IMR-90 (cell line): ENCODE results near the gene TMEM54. TPM values are rescaled to one million over a fixed set of nuclear protein-coding genes. Genes with fewer than 3 reads are reported as not detected.

ENCODE experiments used
- ATAC-seq: fragments of 200-7000 bp; cut with Tn5 transposase; 2 replicates; pipeline ENCODE4 v1.9.1; 2020; ENCODE audit warnings: low read depth, mild to moderate bottlenecking, moderate library complexity
- BruUV-seq: library from RNA; stranded (reverse); fragments of 400-500 nt; replicated peaks from 2 replicates; lab custom pipeline; 2021; lab: Mats Ljungman, UMichigan
- CTCF ChIA-PET: fragments of 300-600 bp; formaldehyde crosslinking; extraction: SDS; loops from one replicate; lab custom pipeline; 2021; ENCODE audit warnings: antibody characterized with exemption; lab: Yijun Ruan, JAX
- POLR2A ChIA-PET: fragments of 300-600 bp; sonication (Branson Sonifier 250); formaldehyde crosslinking; loops from one replicate; lab custom pipeline; 2022; ENCODE audit warnings: antibody characterized with exemption; ENCODE audit not compliant: unreplicated experiment; lab: Charles Lee
- DNase-seq: peaks from one replicate; pipeline ENCODE4 v3.0.0; 2013
- H2AFZ ChIP-seq: replicated peaks from 2 replicates; pipeline ENCODE3; 2013; ENCODE audit warnings: low read length, mild to moderate bottlenecking; ENCODE audit not compliant: poor library complexity
- H2AK5ac ChIP-seq: 2 replicates; pipeline ENCODE4 v1.6.1; 2013; ENCODE audit warnings: low read depth, low read length, inconsistent platforms
- H2AK9ac ChIP-seq: replicated peaks from 2 replicates; pipeline ENCODE3; 2013; ENCODE audit warnings: mild to moderate bottlenecking, low read depth, low read length, moderate library complexity; ENCODE audit not compliant: poor library complexity
- H2BK120ac ChIP-seq: 2 replicates; pipeline ENCODE4 v1.6.1; 2013; ENCODE audit warnings: low read depth, low read length, inconsistent platforms
- H2BK15ac ChIP-seq: 3 replicates; pipeline ENCODE4 v1.6.1; 2013; ENCODE audit warnings: low read depth, low read length, inconsistent platforms
- H2BK20ac ChIP-seq: 2 replicates; pipeline ENCODE4 v1.6.1; 2013; ENCODE audit warnings: low read depth, mild to moderate bottlenecking, inconsistent platforms, low read length, moderate library complexity
- H2BK5ac ChIP-seq: 2 replicates; pipeline ENCODE4 v1.6.1; 2013; ENCODE audit warnings: mild to moderate bottlenecking, low read depth, low read length, inconsistent platforms; ENCODE audit not compliant: poor library complexity, severe bottlenecking
- H3K14ac ChIP-seq: replicated peaks from 2 replicates; pipeline ENCODE4 v1.6.1; 2013; ENCODE audit warnings: low read depth, low read length, inconsistent platforms
- H3K18ac ChIP-seq: 2 replicates; pipeline ENCODE4 v1.6.1; 2013; ENCODE audit warnings: low read depth, low read length, control low read depth
- H3K23ac ChIP-seq: 2 replicates; pipeline ENCODE4 v1.6.1; 2013; ENCODE audit warnings: low read depth, low read length, inconsistent platforms
- H3K27ac ChIP-seq: 2 replicates; pipeline ENCODE4 v1.5.1; 2013; ENCODE audit warnings: mild to moderate bottlenecking, control low read depth, low read length; ENCODE audit not compliant: insufficient read depth
- H3K27me3 ChIP-seq: 2 replicates; pipeline ENCODE4 v1.6.1; 2013; ENCODE audit warnings: low read length; ENCODE audit not compliant: control insufficient read depth, insufficient read depth
- H3K36me3 ChIP-seq: 2 replicates; pipeline ENCODE4 v1.6.1; 2013; ENCODE audit warnings: low read length, mixed read lengths; ENCODE audit not compliant: control insufficient read depth, insufficient read depth
- H3K4ac ChIP-seq: 2 replicates; pipeline ENCODE4 v1.6.1; 2013; ENCODE audit warnings: low read depth, low read length, inconsistent platforms
- H3K4me1 ChIP-seq: 2 replicates; pipeline ENCODE4 v1.6.1; 2013; ENCODE audit warnings: low read length, mixed read lengths; ENCODE audit not compliant: control insufficient read depth, insufficient read depth
- H3K4me2 ChIP-seq: 2 replicates; pipeline ENCODE4 v1.6.1; 2013; ENCODE audit warnings: low read depth, mild to moderate bottlenecking, control low read depth, low read length, moderate library complexity
- H3K4me3 ChIP-seq: 2 replicates; pipeline ENCODE4 v1.5.1; 2013; ENCODE audit warnings: low read depth, mild to moderate bottlenecking, control low read depth, low read length, moderate library complexity; ENCODE audit not compliant: insufficient read depth
- H3K56ac ChIP-seq: 2 replicates; pipeline ENCODE4 v1.6.1; 2013; ENCODE audit warnings: low read length, inconsistent platforms; ENCODE audit not compliant: insufficient read depth; ENCODE audit errors: extremely low read depth
- H3K79me1 ChIP-seq, 2 experiments: 2 replicates each; pipeline ENCODE4 v1.6.1; 2013; ENCODE audit warnings: low read length in 2 of 2, inconsistent platforms in 1 of 2, low read depth in 1 of 2
- H3K9ac ChIP-seq: 2 replicates; pipeline ENCODE4 v1.6.1; 2013; ENCODE audit warnings: low read depth, low read length, control low read depth
- H3K9me1 ChIP-seq: 2 replicates; pipeline ENCODE4 v1.6.1; 2013; ENCODE audit warnings: low read length, inconsistent platforms; ENCODE audit not compliant: insufficient read depth
- H3K9me3 ChIP-seq: 2 replicates; pipeline ENCODE4 v1.6.1; 2013; ENCODE audit warnings: low read length; ENCODE audit not compliant: control insufficient read depth, insufficient read depth
- H4K20me1 ChIP-seq: 2 replicates; pipeline ENCODE4 v1.6.1; 2013; ENCODE audit warnings: low read length, inconsistent platforms; ENCODE audit not compliant: insufficient read depth
- H4K5ac ChIP-seq: 2 replicates; pipeline ENCODE4 v1.6.1; 2013; ENCODE audit warnings: mild to moderate bottlenecking, low read depth, low read length, control low read depth
- H4K8ac ChIP-seq, 2 experiments: 2 replicates each; pipeline ENCODE4 v1.6.1; 2013; ENCODE audit warnings: low read depth in 2 of 2, low read length in 2 of 2, control low read depth in 1 of 2, inconsistent platforms in 1 of 2
- H4K91ac ChIP-seq: 2 replicates; pipeline ENCODE4 v1.6.1; 2013; ENCODE audit warnings: low read depth, low read length, inconsistent platforms; ENCODE audit not compliant: insufficient read depth
- BHLHE40 ChIP-seq: fragments of 150-350 bp; IDR thresholded peaks from 2 replicates; pipeline ENCODE4 v1.6.1; 2016; ENCODE audit warnings: mild to moderate bottlenecking, low read depth, low read length
- CEBPB ChIP-seq: IDR thresholded peaks from 2 replicates; pipeline ENCODE4 v1.6.1; 2012; ENCODE audit warnings: low read depth, low read length, improper control_type of control experiment
- CHD1 ChIP-seq: IDR thresholded peaks from 2 replicates; pipeline ENCODE4 v1.6.1; 2012; ENCODE audit warnings: low read depth, low read length, improper control_type of control experiment
- FOS ChIP-seq: fragments of 150-350 bp; IDR thresholded peaks from 2 replicates; pipeline ENCODE4 v1.6.1; 2016; ENCODE audit warnings: low read depth, low read length
- MAFK ChIP-seq: IDR thresholded peaks from 2 replicates; pipeline ENCODE4 v1.6.1; 2012; ENCODE audit warnings: low read depth, low read length, improper control_type of control experiment
- MAZ ChIP-seq: IDR thresholded peaks from 2 replicates; pipeline ENCODE4 v1.6.1; 2012; ENCODE audit warnings: low read depth, mild to moderate bottlenecking, low read length, improper control_type of control experiment, moderate library complexity, borderline replicate concordance
- MXI1 ChIP-seq: IDR thresholded peaks from 2 replicates; pipeline ENCODE4 v1.6.1; 2012; ENCODE audit warnings: low read depth, mild to moderate bottlenecking, low read length, moderate library complexity, borderline replicate concordance
- NFE2L2 ChIP-seq: fragments of 150-350 bp; IDR thresholded peaks from 2 replicates; pipeline ENCODE4 v1.6.1; 2016; ENCODE audit warnings: low read depth, mild to moderate bottlenecking, low read length
- POLR2A ChIP-seq: IDR thresholded peaks from 2 replicates; pipeline ENCODE4 v1.6.1; 2012; ENCODE audit warnings: mild to moderate bottlenecking, low read depth, low read length
- RAD21 ChIP-seq: IDR thresholded peaks from 2 replicates; pipeline ENCODE4 v1.6.1; 2012; ENCODE audit warnings: low read length, improper control_type of control experiment
- RCOR1 ChIP-seq: IDR thresholded peaks from 2 replicates; pipeline ENCODE4 v1.6.1; 2012; ENCODE audit warnings: mild to moderate bottlenecking, low read length, improper control_type of control experiment; ENCODE audit not compliant: insufficient replicate concordance
- RFX5 ChIP-seq: IDR thresholded peaks from 2 replicates; pipeline ENCODE4 v1.8.0; 2012; ENCODE audit warnings: low read depth, mild to moderate bottlenecking, low read length, moderate library complexity
- SMC3 ChIP-seq: fragments of 150-350 bp; IDR thresholded peaks from 2 replicates; pipeline ENCODE4 v1.6.1; 2016; ENCODE audit warnings: low read depth, mild to moderate bottlenecking, antibody characterized with exemption, low read length, moderate library complexity
- USF2 ChIP-seq: fragments of 150-350 bp; IDR thresholded peaks from 2 replicates; pipeline ENCODE4 v1.6.1; 2017; ENCODE audit warnings: mild to moderate bottlenecking, antibody characterized with exemption, low read length, low read depth
- WGBS, 2 experiments: methylation state at CpG; one replicate each; pipeline versions ENCODE4 v1.1.5 to v1.1.7; 2013; ENCODE audit warnings: missing lambda C conversion rate in 2 of 2; ENCODE audit not compliant: insufficient read length in 1 of 2; ENCODE audit errors: extremely low coverage in 2 of 2; 5-methylcytosine and 5-hydroxymethylcytosine counted together
- dilution Hi-C: fragments of 300-500 bp; cut with HindIII; formaldehyde crosslinking; loops from one replicate; pipeline ENCODE4 v1.14.3; 2018; ENCODE audit warnings: low sequenced_read_pairs; ENCODE audit not compliant: unreplicated experiment
- in situ Hi-C: fragments of 300-500 bp; cut with MboI; formaldehyde crosslinking; loops from 3 replicates; pipeline ENCODE4 v1.14.3; 2019; ENCODE audit warnings: low sequenced_read_pairs, inconsistent platforms, mixed read lengths
- intact Hi-C: fragments of 100-400 bp; cut with micrococcal nuclease; formaldehyde crosslinking; loops from 2 replicates; pipeline ENCODE4 v1.10.0; 2022
- polyA plus RNA-seq, 3 experiments: library from polyadenylated mRNA; depleted of rRNA; stranded (reverse); fragments of >200 nt; gene quantifications; 2 replicates each; pipeline ENCODE4 v1.2.3, GENCODE V29; 2012; ENCODE audit warnings: low replicate concordance in 1 of 3
- total RNA-seq: library from RNA; depleted of rRNA; stranded (reverse); fragments of >200 nt; gene quantifications from 2 replicates; pipeline ENCODE4 v1.2.3, GENCODE V29; 2012
- TF ChIP-seq, protein P1 (sequence below): fragments of 150-350 bp; IDR thresholded peaks from 2 replicates; pipeline ENCODE4 v1.6.1; 2016; ENCODE audit warnings: low read depth, mild to moderate bottlenecking, low read length, moderate library complexity, borderline replicate concordance
- TF ChIP-seq, protein P2 (sequence below): conservative IDR thresholded peaks from 2 replicates; pipeline ENCODE4 v1.5.1; 2012; ENCODE audit warnings: mild to moderate bottlenecking, low read depth, low read length, improper control_type of control experiment

The TMEM54 gene
- total and polyA plus RNA-seq, 2 of the 4 experiments (the other 2 are of a cell fraction), result 25.5 to 75.2 TPM

DNA sequence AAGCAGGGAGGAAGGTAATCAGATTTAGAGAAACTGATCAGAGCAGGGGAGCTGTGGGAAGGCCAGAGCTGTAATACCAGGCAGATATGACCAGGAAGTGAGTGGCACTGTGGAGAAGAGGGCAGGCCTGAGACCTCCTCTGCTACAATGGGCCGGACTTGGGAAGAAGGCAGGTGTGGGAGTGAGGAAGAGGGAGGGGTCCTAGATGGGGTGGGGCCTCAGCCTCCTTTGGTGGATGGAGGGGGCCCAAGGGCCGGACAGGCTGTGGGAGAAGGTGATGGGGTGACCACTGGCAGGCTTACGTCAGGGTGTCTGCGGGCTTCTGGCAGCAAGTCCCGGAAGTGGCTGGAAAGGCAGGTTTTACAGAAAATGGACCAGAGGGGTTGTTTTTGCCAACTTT lies 19.9 kb downstream of the TMEM54 start:
- dilution Hi-C loops, result no loop called here
- Histone ChIP-seq H3K23ac (no peak overlapping the region), H3K27me3 (peaks cover 51% of the 10 kb centered on the region), H4K91ac (no peak overlapping the region), H3K18ac (no peak overlapping the region), H4K5ac (no peak overlapping the region), H4K20me1 (no peaks in the 10 kb centered on the region; the same call in 1 of the 2 replicates), H3K4me2 (no peak overlapping the region), H3K27ac (no peak overlapping the region), H2BK20ac (no peak overlapping the region), H2AK5ac (no peak overlapping the region), H4K8ac (no peak overlapping the region), H3K79me1 (no peaks in the 10 kb centered on the region), H3K14ac (no peak overlapping the region), H2BK15ac (no peak overlapping the region), H3K9me1 (0 out of 2 replicates have a peak, but pooled peaks cover 3% of the 10 kb centered on the region), H2AK9ac (no peak overlapping the region), H3K4ac (no peak overlapping the region), H2BK120ac (no peak overlapping the region), H3K4me1 (no peaks in the 10 kb centered on the region), H3K9me3 (no peaks in the 10 kb centered on the region), H3K56ac (no peak overlapping the region), H2BK5ac (no peak overlapping the region), H3K9ac (no peak overlapping the region), H3K36me3 (no peaks in the 10 kb centered on the region), H2AFZ (no peak overlapping the region), H3K4me3 (no peak overlapping the region)
- no TSS peak for BruUV-seq
- WGBS, 2 experiments, result 81% methylated on average over 3 of the region's 5 CpGs; no CpG with 5 or more reads in 1 of the 2 experiments
- intact Hi-C loops, result no loop called here
- in situ Hi-C loops, result no loop called here
- TF ChIP-seq RAD21 (no peak), NFE2L2 (no peak), RFX5 (no peak), CHD1 (no peak), CEBPB (no peak), FOS (no peak), MAFK (no peak), USF2 (no peak), POLR2A (no peak), MXI1 (no peak), RCOR1 (no peak), SMC3 (no peak), MAZ (no peak), BHLHE40 (no peak)
- TF ChIP-seq, protein P1, sequence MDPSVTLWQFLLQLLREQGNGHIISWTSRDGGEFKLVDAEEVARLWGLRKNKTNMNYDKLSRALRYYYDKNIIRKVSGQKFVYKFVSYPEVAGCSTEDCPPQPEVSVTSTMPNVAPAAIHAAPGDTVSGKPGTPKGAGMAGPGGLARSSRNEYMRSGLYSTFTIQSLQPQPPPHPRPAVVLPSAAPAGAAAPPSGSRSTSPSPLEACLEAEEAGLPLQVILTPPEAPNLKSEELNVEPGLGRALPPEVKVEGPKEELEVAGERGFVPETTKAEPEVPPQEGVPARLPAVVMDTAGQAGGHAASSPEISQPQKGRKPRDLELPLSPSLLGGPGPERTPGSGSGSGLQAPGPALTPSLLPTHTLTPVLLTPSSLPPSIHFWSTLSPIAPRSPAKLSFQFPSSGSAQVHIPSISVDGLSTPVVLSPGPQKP, result no peak
- TF ChIP-seq, protein P2, sequence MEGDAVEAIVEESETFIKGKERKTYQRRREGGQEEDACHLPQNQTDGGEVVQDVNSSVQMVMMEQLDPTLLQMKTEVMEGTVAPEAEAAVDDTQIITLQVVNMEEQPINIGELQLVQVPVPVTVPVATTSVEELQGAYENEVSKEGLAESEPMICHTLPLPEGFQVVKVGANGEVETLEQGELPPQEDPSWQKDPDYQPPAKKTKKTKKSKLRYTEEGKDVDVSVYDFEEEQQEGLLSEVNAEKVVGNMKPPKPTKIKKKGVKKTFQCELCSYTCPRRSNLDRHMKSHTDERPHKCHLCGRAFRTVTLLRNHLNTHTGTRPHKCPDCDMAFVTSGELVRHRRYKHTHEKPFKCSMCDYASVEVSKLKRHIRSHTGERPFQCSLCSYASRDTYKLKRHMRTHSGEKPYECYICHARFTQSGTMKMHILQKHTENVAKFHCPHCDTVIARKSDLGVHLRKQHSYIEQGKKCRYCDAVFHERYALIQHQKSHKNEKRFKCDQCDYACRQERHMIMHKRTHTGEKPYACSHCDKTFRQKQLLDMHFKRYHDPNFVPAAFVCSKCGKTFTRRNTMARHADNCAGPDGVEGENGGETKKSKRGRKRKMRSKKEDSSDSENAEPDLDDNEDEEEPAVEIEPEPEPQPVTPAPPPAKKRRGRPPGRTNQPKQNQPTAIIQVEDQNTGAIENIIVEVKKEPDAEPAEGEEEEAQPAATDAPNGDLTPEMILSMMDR, result no peak
- POLR2A ChIA-PET, result no interaction called here
- DNase-seq (no peak), ATAC-seq (no peak)
- CTCF ChIA-PET, result no interaction called here
